H1 (cell line): ENCODE measurements around the gene PDGFA. TPM values are rescaled to one million over a fixed set of nuclear protein-coding genes. Genes with fewer than 3 reads are reported as not detected.

Source experiments
- CTCF ChIA-PET: fragments of 300-600 bp; sonication (Branson Sonifier 250); formaldehyde crosslinking; loops from one replicate; lab custom pipeline; 2021; ENCODE audit not compliant: partially characterized antibody; lab: Charles Lee
- POLR2A ChIA-PET: fragments of 300-600 bp; sonication (Branson Sonifier 250); formaldehyde crosslinking; loops from one replicate; lab custom pipeline; 2021; ENCODE audit warnings: inconsistent platforms; ENCODE audit not compliant: partially characterized antibody; lab: Charles Lee
- DNase-seq, 2 experiments: peaks; one replicate each; pipeline versions ENCODE4 v3.0.0 to v3.0.0-alpha.2; 2010 to 2022; ENCODE audit warnings: low spot score in 2 of 2, low read depth in 1 of 2, mixed read lengths in 1 of 2
- FAIRE-seq: peaks from 2 replicates; lab custom pipeline; 2011; peaks lifted over from hg19 to GRCh38; lab: Jason Lieb, UNC
- H2AFZ ChIP-seq: 2 replicates; pipeline ENCODE4 v1.8.1; 2012; ENCODE audit warnings: low read length, inconsistent platforms
- H2AK5ac ChIP-seq: 2 replicates; pipeline ENCODE4 v1.6.1; 2013; ENCODE audit warnings: low read depth, low read length
- H2BK120ac ChIP-seq: replicated peaks from 2 replicates; pipeline ENCODE3; 2013; ENCODE audit warnings: low read depth, low read length, inconsistent platforms
- H2BK12ac ChIP-seq: 2 replicates; pipeline ENCODE4 v1.6.1; 2013; ENCODE audit warnings: low read depth, low read length
- H2BK15ac ChIP-seq: 2 replicates; pipeline ENCODE4 v1.6.1; 2013; ENCODE audit warnings: low read length
- H2BK20ac ChIP-seq: 2 replicates; pipeline ENCODE4 v1.6.1; 2013; ENCODE audit warnings: low read length
- H2BK5ac ChIP-seq: 2 replicates; pipeline ENCODE4 v1.6.1; 2013; ENCODE audit warnings: low read depth, low read length
- H3K14ac ChIP-seq: 2 replicates; pipeline ENCODE4 v1.6.1; 2013; ENCODE audit warnings: inconsistent platforms; ENCODE audit not compliant: insufficient read length
- H3K18ac ChIP-seq: 2 replicates; pipeline ENCODE4 v1.6.1; 2013; ENCODE audit warnings: low read length; ENCODE audit errors: extremely low read depth
- H3K23ac ChIP-seq: 2 replicates; pipeline ENCODE4 v1.6.1; 2013; ENCODE audit warnings: inconsistent platforms; ENCODE audit not compliant: insufficient read length
- H3K23me2 ChIP-seq: 2 replicates; pipeline ENCODE4 v1.6.1; 2013; ENCODE audit warnings: low read depth, low read length
- H3K27ac ChIP-seq: 2 replicates; pipeline ENCODE4 v1.6.1; 2011; ENCODE audit warnings: low read depth, low read length, inconsistent platforms
- H3K27me3 ChIP-seq, 4 experiments: replicated peaks in 1 of 4; 1 replicate in 1 of 4; 2 replicates in 3 of 4; pipeline versions ENCODE4 v1.6.1 to v1.8.1; 2011 to 2013; ENCODE audit warnings: low read length in 3 of 4, mild to moderate bottlenecking in 3 of 4, inconsistent platforms in 2 of 4, mixed read lengths in 2 of 4, moderate library complexity in 1 of 4; ENCODE audit not compliant: control insufficient read depth in 3 of 4, insufficient read depth in 3 of 4; ENCODE audit errors: extremely low read depth in 1 of 4
- H3K36me3 ChIP-seq, 4 experiments: 2 replicates each; pipeline versions ENCODE4 v1.6.1 to v1.8.1; 2011 to 2013; ENCODE audit warnings: mild to moderate bottlenecking in 4 of 4, low read length in 3 of 4, moderate library complexity in 2 of 4, control low read depth in 1 of 4, inconsistent platforms in 1 of 4; ENCODE audit not compliant: insufficient read depth in 4 of 4, control insufficient read depth in 2 of 4
- H3K4ac ChIP-seq: replicated peaks from 2 replicates; pipeline ENCODE3; 2013; ENCODE audit warnings: low read length, low read depth, mixed read lengths, inconsistent platforms; ENCODE audit not compliant: insufficient read length
- H3K4me1 ChIP-seq, 4 experiments: replicated peaks in 1 of 4; 1 replicate in 1 of 4; 2 replicates in 3 of 4; pipeline versions ENCODE4 v1.6.1 to v1.8.1; 2011 to 2013; ENCODE audit warnings: low read length in 3 of 4, inconsistent platforms in 2 of 4, mixed read lengths in 1 of 4; ENCODE audit not compliant: insufficient read depth in 4 of 4, control insufficient read depth in 3 of 4
- H3K4me2 ChIP-seq, 2 experiments: 2 replicates each; pipeline versions ENCODE4 v1.6.1 to v1.8.1; 2011 to 2013; ENCODE audit warnings: low read depth in 2 of 2, low read length in 2 of 2, control low read depth in 1 of 2, inconsistent platforms in 1 of 2, mild to moderate bottlenecking in 1 of 2; ENCODE audit not compliant: insufficient read depth in 1 of 2
- H3K4me3 ChIP-seq, 4 experiments: fragments of 200-600, 300-600 bp in 1 of 4; sonication (generic), shearing (Covaris generic), sonication (Bioruptor Twin) in 1 of 4; 2 replicates each; pipeline versions ENCODE4 v1.5.1 to v1.8.1; 2011 to 2016; ENCODE audit warnings: low read length in 4 of 4, low read depth in 3 of 4, control low read depth in 2 of 4, inconsistent platforms in 2 of 4, mild to moderate bottlenecking in 2 of 4, mixed read lengths in 1 of 4, moderate library complexity in 1 of 4; ENCODE audit not compliant: insufficient read depth in 2 of 4; ENCODE audit errors: extremely low read depth in 1 of 4
- H3K56ac ChIP-seq: replicated peaks from 2 replicates; pipeline ENCODE3; 2013; ENCODE audit warnings: low read depth, mild to moderate bottlenecking, mixed read lengths, low read length, inconsistent platforms; ENCODE audit not compliant: insufficient read length
- H3K79me1 ChIP-seq: 2 replicates; pipeline ENCODE4 v1.6.1; 2013; ENCODE audit warnings: low read depth, low read length, control low read depth
- H3K79me2 ChIP-seq, 2 experiments: 2 replicates each; pipeline versions ENCODE4 v1.6.1 to v1.8.1; 2012 to 2013; ENCODE audit warnings: low read length in 2 of 2, mild to moderate bottlenecking in 2 of 2, inconsistent platforms in 1 of 2; ENCODE audit not compliant: insufficient read depth in 2 of 2, control insufficient read depth in 1 of 2
- H3K9ac ChIP-seq, 4 experiments: replicated peaks in 1 of 4; 1 replicate in 1 of 4; 2 replicates in 3 of 4; pipeline versions ENCODE4 v1.6.1 to v1.8.1; 2011 to 2013; ENCODE audit warnings: low read depth in 3 of 4, low read length in 3 of 4, control low read depth in 2 of 4, mild to moderate bottlenecking in 2 of 4, moderate library complexity in 2 of 4, inconsistent platforms in 1 of 4; ENCODE audit errors: extremely low read depth in 1 of 4
- H3K9me3 ChIP-seq, 2 experiments: 2 replicates each; pipeline versions ENCODE4 v1.6.1 to v1.8.1; 2012 to 2013; ENCODE audit warnings: mild to moderate bottlenecking in 2 of 2, moderate library complexity in 2 of 2, control low read depth in 1 of 2, inconsistent platforms in 1 of 2, low read depth in 1 of 2, low read length in 1 of 2, mixed read lengths in 1 of 2; ENCODE audit not compliant: insufficient read depth in 2 of 2
- H4K20me1 ChIP-seq, 2 experiments: replicated peaks in 1 of 2; 2 replicates each; pipeline versions ENCODE3 to v1.8.1; 2011 to 2013; ENCODE audit warnings: inconsistent platforms in 2 of 2, low read length in 2 of 2, mild to moderate bottlenecking in 1 of 2; ENCODE audit not compliant: insufficient read depth in 2 of 2, control insufficient read depth in 1 of 2
- H4K5ac ChIP-seq: 2 replicates; pipeline ENCODE4 v1.6.1; 2013; ENCODE audit warnings: low read length, low read depth, mixed read lengths, inconsistent platforms; ENCODE audit not compliant: insufficient read length
- H4K8ac ChIP-seq: 2 replicates; pipeline ENCODE4 v1.8.0; 2013; ENCODE audit warnings: mild to moderate bottlenecking, moderate library complexity, low read length, inconsistent platforms; ENCODE audit not compliant: insufficient read depth; ENCODE audit errors: extremely low read depth
- H4K91ac ChIP-seq: replicated peaks from 2 replicates; pipeline ENCODE3; 2013; ENCODE audit warnings: low read length, mixed read lengths, inconsistent platforms; ENCODE audit not compliant: insufficient read length
- ASH2L ChIP-seq: fragments of 200-600, 300-600 bp; sonication (generic); IDR thresholded peaks from one replicate; pipeline ENCODE4 v1.7.1; 2017; ENCODE audit warnings: low read length
- EP300 ChIP-seq, 2 experiments: IDR thresholded peaks; 1 replicate in 1 of 2; 2 replicates in 1 of 2; pipeline ENCODE4 v1.6.1; 2011 to 2012; ENCODE audit warnings: low read depth in 2 of 2, low read length in 2 of 2, mild to moderate bottlenecking in 2 of 2, borderline replicate concordance in 1 of 2, inconsistent platforms in 1 of 2, moderate library complexity in 1 of 2
- EZH2 ChIP-seq: fragments of 200-600 bp; sonication (generic); IDR thresholded peaks from 2 replicates; pipeline ENCODE4 v1.7.1; 2012; ENCODE audit warnings: low read depth, mild to moderate bottlenecking, moderate library complexity, low read length, inconsistent platforms; ENCODE audit not compliant: severe bottlenecking
- POLR2A ChIP-seq, 2 experiments: IDR thresholded peaks; 1 replicate in 1 of 2; 2 replicates in 1 of 2; pipeline ENCODE4 v1.6.1; 2011; ENCODE audit warnings: low read depth in 2 of 2, low read length in 2 of 2, mild to moderate bottlenecking in 2 of 2; ENCODE audit errors: control extremely low read depth in 1 of 2
- RFX5 ChIP-seq: IDR thresholded peaks from 2 replicates; pipeline ENCODE4 v1.6.1; 2011; ENCODE audit warnings: low read depth, low read length, improper control_type of control experiment, borderline replicate concordance
- SAP30 ChIP-seq: fragments of 300-600 bp; sonication (generic); IDR thresholded peaks from 2 replicates; pipeline ENCODE4 v1.7.1; 2012; ENCODE audit warnings: low read length, moderate library complexity, mild to moderate bottlenecking, inconsistent platforms; ENCODE audit not compliant: insufficient read depth, insufficient replicate concordance
- WGBS, 2 experiments: shearing (Covaris generic) in 1 of 2; methylation state at CpG; one replicate each; pipeline versions ENCODE4 v1.1.6 to v1.1.7; 2013 to 2015; ENCODE audit warnings: low lambda C conversion rate in 2 of 2, mixed read lengths in 2 of 2, inconsistent platforms in 1 of 2, low coverage in 1 of 2, missing lambda C conversion rate in 1 of 2; ENCODE audit not compliant: insufficient replicate concordance in 2 of 2, insufficient coverage in 1 of 2, insufficient read length in 1 of 2; ENCODE audit errors: extremely low coverage in 1 of 2, missing lambda C conversion rate in 1 of 2; 5-methylcytosine and 5-hydroxymethylcytosine counted together
- polyA plus RNA-seq, 7 experiments: library from polyadenylated mRNA; depleted of rRNA in 3 of 7; stranded (reverse) in 5 of 7; unstranded in 2 of 7; fragments of >200 nt in 5 of 7; fragments of 200-250 nt in 2 of 7; gene quantifications; 1 replicate in 5 of 7; 2 replicates in 1 of 7; 4 replicates in 1 of 7; pipeline versions ENCODE4 v1.2.1 to v1.2.3, GENCODE V29; 2011 to 2013; ENCODE audit warnings: missing spikeins in 2 of 7, mixed read lengths in 2 of 7
- total RNA-seq: library from RNA; stranded (reverse); fragmentation: NEBNext Ultra II Directional; extraction: Animal tissue kit (Norgen Biotek cat#: 25700); gene quantifications from 2 replicates; pipeline ENCODE4 v1.2.1, GENCODE V29; 2021

PDGFA gene
- total and polyA plus RNA-seq, 2 of the 8 experiments (the other 6 are each of a cell fraction or from before 2014, with no cell fraction given) = 21.1 to 43.0 TPM

DNA sequence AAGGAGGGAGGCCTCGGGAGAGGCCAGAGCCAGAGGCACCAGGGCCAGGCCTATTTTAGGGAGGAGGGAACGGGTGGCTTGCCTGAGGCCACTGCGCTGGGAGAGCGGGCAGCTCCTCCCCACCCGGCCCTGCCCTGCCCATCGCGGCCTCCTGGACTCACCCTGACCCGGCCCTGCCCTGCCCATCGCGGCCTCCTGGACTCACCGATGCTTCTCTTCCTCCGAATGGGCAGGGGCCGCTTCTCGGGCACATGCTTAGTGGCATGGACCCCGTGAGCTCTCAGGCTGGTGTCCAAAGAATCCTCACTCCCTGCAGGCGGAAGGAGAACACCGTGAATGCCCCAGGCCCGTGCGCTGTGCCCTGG, 7.5 kb downstream of the PDGFA start:
- Histone ChIP-seq H3K23ac (no peak overlapping the region), H4K20me1 (peaks cover 7 to 14% of the 10 kb centered on the region in 2 experiments), H2BK15ac (no peak overlapping the region), H3K27ac (no peak overlapping the region), H3K18ac (no peak overlapping the region), H4K5ac (no peak overlapping the region), H3K36me3 (peaks cover 0 to 16% (median 6%) of the 10 kb centered on the region in 4 experiments; a peak in 6 of 8 replicates), H3K4me3 (no peak overlapping the region), H2BK12ac (no peak overlapping the region), H3K4me2 (no peak overlapping the region), H3K4ac (no peak overlapping the region), H3K23me2 (no peaks in the 10 kb centered on the region; the same call in 1 of the 2 replicates), H2AFZ (no peak overlapping the region), H3K9ac (no peak overlapping the region), H3K79me2 (peaks cover 0 to 45% of the 10 kb centered on the region in 2 experiments; a peak in 3 of 4 replicates), H4K91ac (no peak overlapping the region), H3K4me1 (peaks cover 6 to 35% (median 15%) of the 10 kb centered on the region in 4 experiments), H4K8ac (peak overlapping the region; percentile 20; the same call in 1 of the 2 replicates), H3K27me3 (0 out of 7 replicates have a peak, but pooled peaks cover 0 to 1% (median 0%) of the 10 kb centered on the region in 4 experiments), H2BK120ac (no peak overlapping the region), H3K14ac (no peak overlapping the region), H3K9me3 (no peaks in the 10 kb centered on the region), H2BK20ac (no peak overlapping the region), H3K79me1 (no peaks in the 10 kb centered on the region; the same call in none of the 2 replicates), H3K56ac (no peak overlapping the region), H2AK5ac (no peak overlapping the region), H2BK5ac (peak overlapping the region; percentile 60; the same call in 1 of the 2 replicates)
- FAIRE-seq (no peak), DNase-seq (no peak)
- POLR2A ChIA-PET = interaction anchor here (1.4 kb wide), 1 partner anchor 76 kb away, joined by 3 read pairs; no protein-coding TSS in a partner anchor
- CTCF ChIA-PET = interaction anchor here (0.7 kb wide), 1 partner anchor 179 kb away, joined by 3 read pairs; no protein-coding TSS in a partner anchor
- WGBS, 2 experiments = 92% methylated on average over 17 of the region's 19 CpGs; no CpG with 5 or more reads in 1 of the 2 experiments
- TF ChIP-seq EZH2 = no peak
- no peak for TF ChIP-seq RFX5
- TF ChIP-seq SAP30 = no peak
- no peak for TF ChIP-seq POLR2A (IDR thresholded peaks at IDR 0.05; ENCODE audit: control extremely low read depth in 1 of 2, low read depth in 2 of 2, low read length in 2 of 2)
- no peak for TF ChIP-seq ASH2L
- no peak for TF ChIP-seq EP300 (IDR thresholded peaks at IDR 0.05; ENCODE audit: borderline replicate concordance in 1 of 2, low read depth in 2 of 2, low read length in 2 of 2)
